ENCODE results near the gene PPP1R13B. TPM values are rescaled to one million over a fixed set of nuclear protein-coding genes. Genes with fewer than 3 reads are reported as not detected.

The PPP1R13B gene
- total RNA-seq, 1 donor from 2014 or later = 16.2 TPM

DNA sequence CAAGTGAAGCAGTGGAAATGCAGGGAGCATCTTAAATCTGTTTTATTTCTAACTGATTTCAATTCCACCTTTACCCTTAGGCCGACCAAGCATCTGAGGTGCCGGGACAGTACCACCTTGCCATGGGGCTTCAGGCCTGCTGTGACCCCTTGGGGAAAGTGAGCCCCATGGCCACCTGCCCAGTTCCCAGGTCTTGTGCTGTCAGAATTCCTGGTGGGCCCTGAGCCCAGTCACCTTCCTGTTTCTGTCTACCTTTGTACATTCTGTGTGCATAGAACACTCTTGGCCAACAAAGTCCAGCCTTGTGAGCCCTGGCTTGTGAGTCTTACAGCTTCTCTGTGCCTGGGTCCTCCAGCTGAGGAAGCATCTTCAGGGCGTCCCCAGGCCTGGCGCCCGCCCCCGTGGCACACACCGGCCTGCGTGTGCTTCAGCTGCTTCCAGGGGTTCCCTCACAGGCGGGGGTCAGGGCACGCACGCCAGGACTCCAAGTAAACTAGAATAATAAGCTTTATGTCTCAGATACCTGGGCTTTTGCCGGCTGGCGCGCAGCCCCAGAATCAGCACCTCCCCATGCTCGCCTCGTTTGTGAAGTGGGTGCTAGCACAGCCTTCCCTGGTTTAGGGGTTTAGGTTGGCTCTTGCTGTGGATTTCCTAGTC, 121.5 kb downstream of the PPP1R13B start:
- DNase-seq (no peak), ATAC-seq (ENCODE audit: low read depth) (no peak)
- TF ChIP-seq, protein P1, sequence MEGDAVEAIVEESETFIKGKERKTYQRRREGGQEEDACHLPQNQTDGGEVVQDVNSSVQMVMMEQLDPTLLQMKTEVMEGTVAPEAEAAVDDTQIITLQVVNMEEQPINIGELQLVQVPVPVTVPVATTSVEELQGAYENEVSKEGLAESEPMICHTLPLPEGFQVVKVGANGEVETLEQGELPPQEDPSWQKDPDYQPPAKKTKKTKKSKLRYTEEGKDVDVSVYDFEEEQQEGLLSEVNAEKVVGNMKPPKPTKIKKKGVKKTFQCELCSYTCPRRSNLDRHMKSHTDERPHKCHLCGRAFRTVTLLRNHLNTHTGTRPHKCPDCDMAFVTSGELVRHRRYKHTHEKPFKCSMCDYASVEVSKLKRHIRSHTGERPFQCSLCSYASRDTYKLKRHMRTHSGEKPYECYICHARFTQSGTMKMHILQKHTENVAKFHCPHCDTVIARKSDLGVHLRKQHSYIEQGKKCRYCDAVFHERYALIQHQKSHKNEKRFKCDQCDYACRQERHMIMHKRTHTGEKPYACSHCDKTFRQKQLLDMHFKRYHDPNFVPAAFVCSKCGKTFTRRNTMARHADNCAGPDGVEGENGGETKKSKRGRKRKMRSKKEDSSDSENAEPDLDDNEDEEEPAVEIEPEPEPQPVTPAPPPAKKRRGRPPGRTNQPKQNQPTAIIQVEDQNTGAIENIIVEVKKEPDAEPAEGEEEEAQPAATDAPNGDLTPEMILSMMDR (IDR thresholded peaks at IDR 0.05) = no peak
- intact Hi-C loops (cut with micrococcal nuclease) = no loop called here
- CTCF ChIA-PET = no interaction called here
- Mint-ChIP-seq H3K9me3 (no peaks in the 10 kb centered on the region), H3K4me3 (no peak overlapping the region), H3K27ac (no peak overlapping the region), H3K4me1 (no peaks in the 10 kb centered on the region), H3K27me3 (no peaks in the 10 kb centered on the region), H3K36me3 (ENCODE audit: low read depth) (peaks cover 19% of the 10 kb centered on the region)
- POLR2A ChIA-PET = interaction anchor here (0.6 kb wide), 1 partner anchor 8 kb away, joined by 4 read pairs; no protein-coding TSS in a partner anchor

DNA sequence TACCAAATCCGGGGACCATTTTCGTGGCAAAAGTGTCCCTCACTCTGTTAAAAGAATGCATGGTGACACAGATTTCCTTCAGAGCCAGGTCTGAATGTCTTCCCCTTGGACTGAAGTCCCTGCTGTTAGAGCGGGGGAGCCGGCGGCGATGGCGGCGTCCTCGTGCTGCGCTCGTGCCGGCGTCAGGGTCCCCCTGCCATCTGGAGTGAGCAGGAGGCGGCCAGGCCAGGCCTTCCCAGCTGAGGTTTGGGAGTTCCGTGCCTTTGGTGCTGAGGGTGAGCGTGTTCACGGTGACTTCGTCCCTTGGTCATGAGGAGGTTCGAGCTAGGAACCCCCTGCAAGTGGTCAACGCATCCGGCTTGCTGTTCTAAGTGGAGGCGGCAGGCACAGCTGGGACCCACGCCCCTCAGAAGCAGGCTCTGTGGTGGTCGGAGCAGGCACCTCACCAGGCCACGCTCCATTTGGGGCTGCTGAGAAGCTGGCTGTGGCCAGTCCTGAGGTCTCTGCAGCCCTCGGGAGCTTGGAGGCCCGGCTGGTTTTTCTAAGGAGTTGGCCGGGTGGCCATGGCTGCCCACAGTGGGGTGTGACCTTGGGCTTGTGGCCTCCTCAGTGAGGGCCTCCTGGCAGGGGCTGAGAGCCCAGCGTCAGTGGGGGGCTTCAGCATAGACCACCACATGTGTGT, 122.2 kb downstream of the PPP1R13B start:
- POLR2A ChIA-PET = no interaction called here
- peaks cover 19% of the 10 kb centered on the region for H3K36me3 Mint-ChIP-seq (ENCODE audit: low read depth)
- ATAC-seq (ENCODE audit: low read depth) (no peak), DNase-seq (no peak)
- no peak overlapping the region for H3K4me3 Mint-ChIP-seq
- H3K4me1 Mint-ChIP-seq = no peaks in the 10 kb centered on the region
- intact Hi-C loops (cut with micrococcal nuclease) = no loop called here
- H3K27ac Mint-ChIP-seq = no peak overlapping the region
- CTCF ChIA-PET = no interaction called here
- TF ChIP-seq, protein P1 (IDR thresholded peaks at IDR 0.05) = no peak
- no peaks in the 10 kb centered on the region for H3K9me3 Mint-ChIP-seq
- H3K27me3 Mint-ChIP-seq = no peaks in the 10 kb centered on the region

DNA sequence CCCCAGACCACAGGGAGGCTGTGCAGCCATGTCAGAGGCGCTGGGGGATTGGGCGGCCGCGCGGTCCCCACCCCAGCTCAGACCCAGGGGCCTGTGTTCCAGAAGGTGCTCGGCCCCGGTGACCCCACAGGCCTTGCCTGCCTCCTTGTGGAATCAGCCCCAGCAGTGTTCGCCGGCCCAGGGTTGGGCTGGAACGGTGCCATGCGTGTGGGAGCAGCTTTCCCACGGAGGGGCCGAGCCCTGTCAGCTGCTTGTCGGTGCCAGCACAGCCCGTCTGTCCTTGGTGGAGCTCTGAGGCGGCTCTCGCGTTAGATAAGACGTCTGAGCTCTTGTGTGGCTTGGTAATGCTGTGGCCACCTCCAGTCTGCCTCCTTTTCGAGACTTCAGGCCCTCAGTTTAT, 123.3 kb downstream of the PPP1R13B start:
- H3K27ac Mint-ChIP-seq = no peak overlapping the region
- no peaks in the 10 kb centered on the region for H3K27me3 Mint-ChIP-seq
- DNase-seq (no peak), ATAC-seq (ENCODE audit: low read depth) (no peak)
- H3K4me3 Mint-ChIP-seq = no peak overlapping the region
- H3K4me1 Mint-ChIP-seq = no peaks in the 10 kb centered on the region
- no peaks in the 10 kb centered on the region for H3K9me3 Mint-ChIP-seq
- TF ChIP-seq, protein P1 (IDR thresholded peaks at IDR 0.05) = no peak
- ChIA-PET CTCF (no interaction called here), POLR2A (no interaction called here)
- intact Hi-C loops (cut with micrococcal nuclease) = no loop called here
- peaks cover 11% of the 10 kb centered on the region for H3K36me3 Mint-ChIP-seq (ENCODE audit: low read depth)

DNA sequence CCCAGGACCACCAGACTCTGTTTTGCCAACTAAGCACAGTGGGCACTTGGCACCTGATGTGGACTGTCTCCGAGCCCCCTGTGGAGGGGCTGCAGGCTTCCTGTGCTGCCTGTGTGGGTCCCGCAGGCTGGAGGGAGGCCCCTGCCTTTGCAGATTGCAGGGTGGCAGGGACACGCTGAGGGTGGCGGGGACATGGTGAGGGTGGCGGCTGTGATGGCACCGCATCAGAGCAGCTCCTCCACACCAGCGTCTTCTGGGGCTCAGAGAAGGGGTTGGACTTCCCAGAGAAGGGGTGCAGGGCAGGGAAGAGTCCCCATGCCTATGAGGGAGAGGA, 123.7 kb downstream of the PPP1R13B start:
- TF ChIP-seq, protein P1 (IDR thresholded peaks at IDR 0.05) = no peak
- Mint-ChIP-seq H3K4me3 (no peak overlapping the region), H3K9me3 (no peaks in the 10 kb centered on the region), H3K27me3 (no peaks in the 10 kb centered on the region), H3K36me3 (ENCODE audit: low read depth) (peaks cover 7% of the 10 kb centered on the region), H3K4me1 (peaks cover 3% of the 10 kb centered on the region), H3K27ac (no peak overlapping the region)
- ChIA-PET CTCF (no interaction called here), POLR2A (no interaction called here)
- intact Hi-C loops (cut with micrococcal nuclease) = no loop called here
- DNase-seq (no peak), ATAC-seq (ENCODE audit: low read depth) (no peak)

DNA sequence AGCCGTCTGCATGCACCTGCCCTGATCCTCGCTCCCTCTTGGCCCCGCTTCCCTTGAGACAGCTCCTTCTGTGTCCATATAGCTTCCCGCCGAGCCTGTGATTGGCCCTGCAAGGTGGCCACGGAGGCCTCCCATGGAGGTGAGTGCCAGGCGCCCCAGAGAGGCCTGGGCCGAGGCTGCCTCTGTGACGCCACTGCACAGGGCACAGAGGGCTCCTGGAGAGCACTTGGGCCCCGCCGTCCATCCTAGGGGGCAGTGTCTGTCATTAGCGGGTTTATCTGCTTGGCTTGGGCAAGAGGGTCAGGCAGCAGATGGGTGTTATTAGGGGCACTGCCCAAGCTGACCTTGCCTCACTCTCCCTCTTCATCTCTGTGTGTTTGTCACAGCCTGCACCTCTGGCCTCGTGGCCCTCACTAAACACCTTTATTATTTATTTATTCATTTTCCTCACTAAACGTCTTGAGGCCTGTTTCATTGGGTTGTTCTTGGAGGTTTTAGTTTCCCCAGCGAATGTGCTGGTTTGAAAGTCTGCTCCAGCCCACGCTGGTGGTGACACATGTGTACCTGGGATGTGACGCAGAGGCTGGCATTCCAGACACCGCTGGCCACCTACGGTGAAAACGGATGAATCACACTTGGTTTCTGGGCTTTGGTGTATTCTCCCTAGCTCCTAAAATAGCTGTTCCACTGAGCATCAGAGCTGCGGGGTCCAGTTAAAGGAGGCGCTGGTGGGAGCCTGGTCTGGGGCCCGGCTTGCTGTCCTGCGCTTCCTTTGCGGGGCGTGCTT, 125.8 kb downstream of the PPP1R13B start:
- ChIA-PET CTCF (no interaction called here), POLR2A (no interaction called here)
- Mint-ChIP-seq H3K36me3 (ENCODE audit: low read depth) (peaks cover 1% of the 10 kb centered on the region), H3K4me3 (no peak overlapping the region), H3K27me3 (no peaks in the 10 kb centered on the region), H3K9me3 (no peaks in the 10 kb centered on the region), H3K27ac (no peak overlapping the region), H3K4me1 (peaks cover 19% of the 10 kb centered on the region)
- DNase-seq = no peak
- TF ChIP-seq, protein P1 (IDR thresholded peaks at IDR 0.05) = no peak
- intact Hi-C loops (cut with micrococcal nuclease) = no loop called here
- ATAC-seq (ENCODE audit: low read depth) = no peak

Data from activated B cell treated with CpG ODN at 0.5 μM for 24 hours (primary cell).